ENCODE results near the gene SLC43A3. TPM values are rescaled to one million over a fixed set of nuclear protein-coding genes. Genes with fewer than 3 reads are reported as not detected.

The SLC43A3 gene
- total and polyA plus RNA-seq, 9 of the 15 experiments (the other 6 are each of a cell fraction or from before 2014, with no cell fraction given) = 63.7 to 281 (median 139) TPM

DNA sequence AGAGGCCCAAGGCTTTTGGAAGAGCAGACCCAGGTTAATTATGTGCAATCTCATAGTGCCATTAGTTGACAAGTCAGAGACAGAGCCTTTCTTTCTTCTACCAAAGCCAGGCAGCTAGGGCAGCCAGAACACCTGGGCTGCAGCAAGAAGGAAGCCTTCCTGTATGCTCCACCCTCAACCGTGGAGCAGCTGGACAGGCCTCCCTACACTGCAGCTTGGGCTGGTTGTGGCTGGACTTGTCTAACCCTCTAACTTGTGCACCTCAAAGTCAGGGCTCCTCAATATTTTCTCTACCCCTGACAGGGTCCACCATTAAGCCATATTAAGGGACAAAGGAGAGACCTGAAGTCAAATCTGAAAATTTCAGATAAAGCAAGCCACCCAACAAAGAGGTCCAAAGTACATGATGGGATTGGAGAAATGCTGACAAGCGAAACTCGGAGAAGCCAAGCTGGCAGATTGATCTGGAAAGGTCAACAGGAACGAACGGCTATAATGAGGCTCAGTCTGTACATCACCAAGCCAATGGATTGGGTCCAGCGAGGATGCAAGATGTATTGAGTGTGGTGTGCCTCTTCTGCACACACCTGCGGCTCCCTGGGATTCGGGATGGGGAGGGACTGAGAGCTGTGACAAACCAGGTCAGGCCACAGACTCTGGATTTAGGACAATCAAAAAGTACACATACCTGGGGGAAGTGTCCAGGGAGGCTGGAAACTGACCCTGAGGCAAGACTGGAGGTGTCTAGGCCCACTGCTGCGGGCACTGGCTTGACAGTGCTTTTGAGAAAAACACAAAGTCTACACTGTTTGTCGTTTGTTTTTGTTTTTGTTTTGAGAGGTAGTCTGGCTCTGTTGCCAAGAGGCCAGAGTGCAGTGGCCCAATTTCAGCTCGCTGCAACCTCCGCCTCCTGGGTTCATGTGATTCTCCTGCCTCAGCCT lies 11.7 kb upstream of the SLC43A3 start:
- in situ Hi-C loops (cut with MboI) (no loop called here), intact Hi-C loops (cut with micrococcal nuclease) (no loop called here)
- H3K9ac ChIP-seq (ENCODE audit: insufficient read depth in 1 of 2, low read depth in 2 of 2, low read length in 2 of 2) = no peak overlapping the region; a peak in 1 of 4 replicates
- H3K79me2 ChIP-seq (ENCODE audit: control insufficient read depth, insufficient read depth, low read length) = no peaks in the 10 kb centered on the region
- no peaks in the 10 kb centered on the region; a peak in 1 of 5 replicates for H3K27me3 ChIP-seq (ENCODE audit: control insufficient read depth in 2 of 2, insufficient read depth in 2 of 2, low read length in 2 of 2)
- H3K4me1 ChIP-seq (replicated peaks in 1 of 2; ENCODE audit: control insufficient read depth in 2 of 2, insufficient read depth in 2 of 2, low read length in 2 of 2) = peaks cover under 1 to 16% of the 10 kb centered on the region in 2 experiments
- H4K20me1 ChIP-seq (replicated peaks; ENCODE audit: control insufficient read depth, insufficient read depth, low read length) = no peaks in the 10 kb centered on the region
- no peak overlapping the region for H3K27ac ChIP-seq (ENCODE audit: extremely low read depth, low read depth, low read length)
- DNase-seq (ENCODE audit: extremely low read depth in 1 of 4, low spot score in 3 of 4) (no peak), FAIRE-seq (no peak), ATAC-seq (peak; percentile 34; the same call in 2 of the 3 replicates)
- H3K9me1 ChIP-seq (ENCODE audit: control insufficient read depth, insufficient read depth, low read length) = no peaks in the 10 kb centered on the region
- CTCF ChIA-PET (ENCODE audit: low intra/inter-chr PET ratio) = no interaction called here
- no peaks in the 10 kb centered on the region for H3K36me3 ChIP-seq (ENCODE audit: control insufficient read depth, insufficient read depth, low read length)
- no peak overlapping the region for H2AFZ ChIP-seq (ENCODE audit: low read depth, low read length)
- BruUV-seq (replicated peaks) = no TSS peak
- TF ChIP-seq ZNF316 (IDR thresholded peaks at IDR 0.05) (peak; percentile 68), C11orf30 (IDR thresholded peaks at IDR 0.05; ENCODE audit: low read depth) (peak; percentile 43), MAFG (tag; conservative IDR thresholded peaks at IDR 0.05) (peak; percentile 31; the same call in 1 of the 2 replicates)
- TF ChIP-seq, protein P1, sequence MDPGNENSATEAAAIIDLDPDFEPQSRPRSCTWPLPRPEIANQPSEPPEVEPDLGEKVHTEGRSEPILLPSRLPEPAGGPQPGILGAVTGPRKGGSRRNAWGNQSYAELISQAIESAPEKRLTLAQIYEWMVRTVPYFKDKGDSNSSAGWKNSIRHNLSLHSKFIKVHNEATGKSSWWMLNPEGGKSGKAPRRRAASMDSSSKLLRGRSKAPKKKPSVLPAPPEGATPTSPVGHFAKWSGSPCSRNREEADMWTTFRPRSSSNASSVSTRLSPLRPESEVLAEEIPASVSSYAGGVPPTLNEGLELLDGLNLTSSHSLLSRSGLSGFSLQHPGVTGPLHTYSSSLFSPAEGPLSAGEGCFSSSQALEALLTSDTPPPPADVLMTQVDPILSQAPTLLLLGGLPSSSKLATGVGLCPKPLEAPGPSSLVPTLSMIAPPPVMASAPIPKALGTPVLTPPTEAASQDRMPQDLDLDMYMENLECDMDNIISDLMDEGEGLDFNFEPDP (CRISPR knock-in tag; IDR thresholded peaks at IDR 0.05) = no peak
- no peaks in the 10 kb centered on the region for H3K9me3 ChIP-seq (replicated peaks; ENCODE audit: control insufficient read depth, insufficient read depth, low read depth, low read length)
- no peak overlapping the region for H3K4me3 ChIP-seq
- POLR2A ChIA-PET = no interaction called here
- WGBS (ENCODE audit: insufficient coverage, low coverage, missing lambda C conversion rate) = 32% methylated on average over 12 of the region's 12 CpGs
- H3K4me2 ChIP-seq (ENCODE audit: insufficient read depth, low read length) = no peak overlapping the region

Measured in K562 (cell line).